Calu3 (cell line): ENCODE data around the gene MOB3B. TPM values are rescaled to one million over a fixed set of nuclear protein-coding genes. Genes with fewer than 3 reads are reported as not detected.
A peak's percentile ranks its signal among the peaks of the same experiment; 100 is the strongest.

Experiments used
- BruUV-seq: library from RNA; stranded (reverse); fragments of 400-500 nt; replicated peaks from 2 replicates; lab custom pipeline; 2021; lab: Mats Ljungman, UMichigan
- CTCF ChIA-PET: fragments of 300-600 bp; sonication (Branson Sonifier 250); formaldehyde crosslinking; loops from one replicate; lab custom pipeline; 2022; ENCODE audit warnings: antibody characterized with exemption; lab: Charles Lee
- DNase-seq: peaks from one replicate; pipeline ENCODE4 v3.0.0; 2022
- H3K27ac Mint-ChIP-seq: one replicate; pipeline ENCODE4 v1.8.0; 2022; ENCODE audit warnings: mixed read lengths; ENCODE audit not compliant: unreplicated experiment
- H3K27me3 Mint-ChIP-seq: one replicate; pipeline ENCODE4 v1.8.0; 2022; ENCODE audit warnings: mixed read lengths; ENCODE audit not compliant: unreplicated experiment
- H3K36me3 Mint-ChIP-seq: one replicate; pipeline ENCODE4 v1.8.0; 2022; ENCODE audit warnings: mild to moderate bottlenecking, moderate library complexity, mixed read lengths; ENCODE audit not compliant: insufficient read depth, unreplicated experiment
- H3K4me1 Mint-ChIP-seq: one replicate; pipeline ENCODE4 v1.8.0; 2022; ENCODE audit warnings: mild to moderate bottlenecking, low read depth, mixed read lengths; ENCODE audit not compliant: unreplicated experiment
- H3K4me3 Mint-ChIP-seq: one replicate; pipeline ENCODE4 v1.8.0; 2022; ENCODE audit warnings: mild to moderate bottlenecking, low read depth, moderate library complexity, mixed read lengths; ENCODE audit not compliant: unreplicated experiment
- H3K9me3 Mint-ChIP-seq: one replicate; pipeline ENCODE4 v1.8.0; 2022; ENCODE audit warnings: low read depth, mixed read lengths; ENCODE audit not compliant: unreplicated experiment
- intact Hi-C: fragments of 100-400 bp; cut with micrococcal nuclease; formaldehyde crosslinking; loops from one replicate; pipeline ENCODE4 v1.10.0; 2022; ENCODE audit not compliant: unreplicated experiment
- total RNA-seq: library from RNA; stranded (reverse); gene quantifications from 2 replicates; pipeline ENCODE4 v1.2.3, GENCODE V29; 2022
- TF ChIP-seq, protein P1 (sequence below): fragments of 200-600 bp; IDR thresholded peaks from one replicate; pipeline ENCODE4 v1.8.0; 2022; ENCODE audit warnings: antibody characterized with exemption; ENCODE audit not compliant: unreplicated experiment

MOB3B gene
- total RNA-seq, 1 experiment from 2014 or later: 7.6 TPM

GRCh38 chr9:27532046-27532445 is 2.4 kb upstream of the MOB3B start:
- BruUV-seq: no TSS peak
- Mint-ChIP-seq H3K27me3 (no peaks in the 10 kb centered on the region), H3K27ac (no peak overlapping the region), H3K36me3 (peaks cover 17% of the 10 kb centered on the region), H3K4me3 (no peak overlapping the region), H3K4me1 (peaks cover 11% of the 10 kb centered on the region), H3K9me3 (no peaks in the 10 kb centered on the region)
- no peak for DNase-seq
- intact Hi-C loops: no loop called here
- TF ChIP-seq, protein P1, sequence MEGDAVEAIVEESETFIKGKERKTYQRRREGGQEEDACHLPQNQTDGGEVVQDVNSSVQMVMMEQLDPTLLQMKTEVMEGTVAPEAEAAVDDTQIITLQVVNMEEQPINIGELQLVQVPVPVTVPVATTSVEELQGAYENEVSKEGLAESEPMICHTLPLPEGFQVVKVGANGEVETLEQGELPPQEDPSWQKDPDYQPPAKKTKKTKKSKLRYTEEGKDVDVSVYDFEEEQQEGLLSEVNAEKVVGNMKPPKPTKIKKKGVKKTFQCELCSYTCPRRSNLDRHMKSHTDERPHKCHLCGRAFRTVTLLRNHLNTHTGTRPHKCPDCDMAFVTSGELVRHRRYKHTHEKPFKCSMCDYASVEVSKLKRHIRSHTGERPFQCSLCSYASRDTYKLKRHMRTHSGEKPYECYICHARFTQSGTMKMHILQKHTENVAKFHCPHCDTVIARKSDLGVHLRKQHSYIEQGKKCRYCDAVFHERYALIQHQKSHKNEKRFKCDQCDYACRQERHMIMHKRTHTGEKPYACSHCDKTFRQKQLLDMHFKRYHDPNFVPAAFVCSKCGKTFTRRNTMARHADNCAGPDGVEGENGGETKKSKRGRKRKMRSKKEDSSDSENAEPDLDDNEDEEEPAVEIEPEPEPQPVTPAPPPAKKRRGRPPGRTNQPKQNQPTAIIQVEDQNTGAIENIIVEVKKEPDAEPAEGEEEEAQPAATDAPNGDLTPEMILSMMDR: no peak
- CTCF ChIA-PET: no interaction called here

DNA sequence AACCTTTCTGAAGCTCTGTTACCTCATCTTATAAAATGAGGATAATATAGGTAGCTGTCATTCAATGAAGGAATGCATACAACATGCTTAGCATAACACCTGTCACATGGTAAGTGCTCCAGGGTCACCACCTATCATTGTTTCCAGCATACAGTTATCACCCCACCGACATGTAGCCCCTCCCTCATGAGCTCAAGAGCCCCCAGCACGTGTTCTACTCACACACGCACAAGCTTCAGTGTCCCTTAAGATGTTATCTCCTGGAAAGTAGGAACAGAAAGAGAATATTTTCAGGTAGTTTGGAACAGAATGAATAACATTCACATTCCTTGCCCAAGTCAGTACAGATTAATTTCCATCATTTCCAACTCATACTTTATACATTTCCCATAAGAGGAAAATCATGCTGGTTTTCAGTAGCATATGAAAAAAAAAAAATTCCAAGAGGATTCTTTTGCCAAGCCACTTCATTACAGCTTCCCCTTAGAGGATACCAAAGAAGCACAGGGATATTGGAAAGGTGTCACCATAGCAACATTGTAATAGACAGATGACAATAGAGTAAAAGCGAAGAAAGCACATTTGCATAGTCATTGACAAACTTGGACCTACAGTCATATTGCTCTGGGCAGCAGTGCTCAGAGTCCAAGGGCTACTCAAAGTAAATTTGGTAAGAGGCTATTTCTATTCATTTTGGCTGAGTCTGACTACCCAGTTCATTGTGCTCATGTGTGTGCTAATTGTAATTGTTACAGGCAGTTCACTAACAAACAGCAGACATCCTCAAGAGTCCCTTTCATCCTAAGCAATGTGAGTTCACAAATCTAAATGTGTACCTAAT is 1.5 kb upstream of the MOB3B start:
- intact Hi-C loops: loop anchor here (1.0 kb wide), 1 partner anchor 198 kb away; no protein-coding TSS in a partner anchor
- DNase-seq: no peak
- no peaks in the 10 kb centered on the region for H3K9me3 Mint-ChIP-seq
- no peak overlapping the region for H3K4me3 Mint-ChIP-seq
- H3K27ac Mint-ChIP-seq: no peak overlapping the region
- no peaks in the 10 kb centered on the region for H3K27me3 Mint-ChIP-seq
- BruUV-seq: no TSS peak
- H3K36me3 Mint-ChIP-seq: peaks cover 17% of the 10 kb centered on the region
- CTCF ChIA-PET: no interaction called here
- peaks cover 10% of the 10 kb centered on the region for H3K4me1 Mint-ChIP-seq
- TF ChIP-seq, protein P1: no peak

DNA sequence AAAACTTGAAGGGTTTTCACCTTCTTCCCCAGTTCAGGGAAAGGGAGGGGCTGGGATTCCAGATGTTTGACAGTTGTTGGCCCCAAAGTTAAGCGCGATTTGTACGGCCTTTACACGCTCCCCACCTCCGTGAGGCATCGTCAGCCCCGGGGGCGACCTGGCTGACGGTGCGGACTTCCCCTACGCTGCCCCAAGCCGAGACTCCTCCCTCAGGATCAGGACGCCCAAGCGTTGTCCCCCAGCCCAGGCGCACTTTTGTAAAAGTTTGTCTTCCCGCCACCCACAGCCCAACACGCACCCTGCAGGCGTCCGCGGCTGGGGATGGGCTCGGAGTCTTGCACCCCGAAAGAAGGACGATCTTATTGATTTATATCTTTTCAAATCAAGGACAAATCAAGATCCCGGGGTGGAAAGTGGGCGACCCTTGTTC is 713 bp downstream of the MOB3B start:
- DNase-seq: peak; percentile 40
- Mint-ChIP-seq H3K4me3 (peak overlapping the region; percentile 81), H3K27me3 (no peaks in the 10 kb centered on the region), H3K27ac (peak overlapping the region; percentile 14), H3K9me3 (no peaks in the 10 kb centered on the region), H3K4me1 (no peaks in the 10 kb centered on the region), H3K36me3 (peaks cover 17% of the 10 kb centered on the region)
- intact Hi-C loops: loop anchor here (2.0 kb wide), 1 partner anchor 144 kb away; no protein-coding TSS in a partner anchor
- BruUV-seq: no TSS peak
- CTCF ChIA-PET: interaction anchor here (2.9 kb wide), 1 partner anchor 195 kb away, joined by 12 read pairs; no protein-coding TSS in a partner anchor
- TF ChIP-seq, protein P1: no peak

- intact Hi-C loops: loop anchor here (2.0 kb wide), 1 partner anchor 143 kb away; no protein-coding TSS in a partner anchor
- DNase-seq: peak; percentile 59
These were observed 1.3 kb downstream of the MOB3B start for GRCh38 chr9:27528076-27528885.

More at GRCh38 chr9:27528076-27528885, 1.3 kb downstream of the MOB3B start:
- H3K27me3 Mint-ChIP-seq: no peaks in the 10 kb centered on the region
- H3K4me3 Mint-ChIP-seq: peak overlapping the region; percentile 81
- peaks cover 17% of the 10 kb centered on the region for H3K36me3 Mint-ChIP-seq
- no TSS peak for BruUV-seq
- peak overlapping the region; percentile 14 for H3K27ac Mint-ChIP-seq
- TF ChIP-seq, protein P1: no peak
- no peaks in the 10 kb centered on the region for H3K9me3 Mint-ChIP-seq
- CTCF ChIA-PET: interaction anchor here (2.9 kb wide), 1 partner anchor 195 kb away, joined by 12 read pairs; no protein-coding TSS in a partner anchor
- no peaks in the 10 kb centered on the region for H3K4me1 Mint-ChIP-seq
